AG04450 (cell line): Measurements from ENCODE around the gene LSM8. TPM values are rescaled to one million over a fixed set of nuclear protein-coding genes. Genes with fewer than 3 reads are reported as not detected.
"Not testable (repeated sequence)": the region's sequence is repeated elsewhere in the genome, so short reads cannot be mapped to it uniquely, and the experiment has no call there.

Source experiments
- CTCF ChIA-PET: fragments of 300-600, 350-600 bp; formaldehyde crosslinking; extraction: SDS; loops from one replicate; lab custom pipeline; 2022; ENCODE audit warnings: antibody characterized with exemption, inconsistent platforms; lab: Charles Lee
- POLR2A ChIA-PET: fragments of 350-600 bp; formaldehyde crosslinking; extraction: SDS; loops from one replicate; lab custom pipeline; 2021; ENCODE audit warnings: antibody characterized with exemption, inconsistent platforms; lab: Yijun Ruan, JAX
- DNase-seq: peaks from one replicate; pipeline ENCODE4 v3.0.0-alpha.2; 2011; ENCODE audit warnings: low read depth, low spot score
- H3K27ac ChIP-seq: one replicate; pipeline ENCODE4 v1.5.1; 2012; ENCODE audit warnings: low read depth, low read length, control low read depth
- H3K27me3 ChIP-seq: one replicate; pipeline ENCODE4 v1.6.0; 2012; ENCODE audit warnings: low read length; ENCODE audit not compliant: control insufficient read depth, insufficient read depth
- H3K4me3 ChIP-seq: 2 replicates; pipeline ENCODE4 v1.5.1; 2011; ENCODE audit warnings: mild to moderate bottlenecking, low read depth, low read length, control low read depth
- H3K9me3 ChIP-seq: 2 replicates; pipeline ENCODE4 v1.5.1; 2012; ENCODE audit warnings: low read length; ENCODE audit not compliant: control insufficient read depth, insufficient read depth
- polyA plus RNA-seq: library from polyadenylated mRNA; depleted of rRNA; stranded (reverse); fragments of >200 nt; gene quantifications from 2 replicates; pipeline ENCODE4 v1.2.3, GENCODE V29; 2011; rRNA removed
- TF ChIP-seq, protein P1 (sequence below): IDR thresholded peaks from 2 replicates; pipeline ENCODE4 v1.5.1; 2011; ENCODE audit warnings: low read depth, low read length, control low read depth, inconsistent platforms

LSM8 gene
- polyA plus RNA-seq, 1 experiment, result 37.1 TPM

DNA sequence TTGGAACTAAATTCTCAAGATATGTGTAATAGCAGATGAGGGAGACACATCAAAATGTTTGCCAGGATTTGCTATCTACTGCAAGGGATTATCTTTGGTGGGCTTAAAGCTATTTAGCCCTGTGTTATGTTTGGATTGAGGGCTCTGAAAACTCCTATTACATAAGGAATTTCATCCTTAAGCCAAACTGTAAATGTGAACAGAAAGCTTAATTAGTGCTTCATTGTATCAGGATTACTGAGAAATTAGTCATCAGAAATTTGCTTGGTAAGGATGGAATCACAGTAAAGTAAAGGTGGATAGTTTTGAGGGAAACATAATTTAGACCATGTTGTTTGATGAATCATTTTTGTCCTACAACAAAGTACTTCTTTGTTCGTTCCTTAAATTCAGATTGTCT, 48.9 kb downstream of the LSM8 start:
- Histone ChIP-seq H3K9me3 (no peaks in the 10 kb centered on the region), H3K4me3 (no peak overlapping the region), H3K27me3 (no peaks in the 10 kb centered on the region), H3K27ac (no peak overlapping the region)
- DNase-seq, result no peak
- ChIA-PET CTCF (interaction anchor here (2.2 kb wide), 1 partner anchor 37 kb away, joined by 11 read pairs; no protein-coding TSS in a partner anchor), POLR2A (no interaction called here)
- TF ChIP-seq, protein P1, sequence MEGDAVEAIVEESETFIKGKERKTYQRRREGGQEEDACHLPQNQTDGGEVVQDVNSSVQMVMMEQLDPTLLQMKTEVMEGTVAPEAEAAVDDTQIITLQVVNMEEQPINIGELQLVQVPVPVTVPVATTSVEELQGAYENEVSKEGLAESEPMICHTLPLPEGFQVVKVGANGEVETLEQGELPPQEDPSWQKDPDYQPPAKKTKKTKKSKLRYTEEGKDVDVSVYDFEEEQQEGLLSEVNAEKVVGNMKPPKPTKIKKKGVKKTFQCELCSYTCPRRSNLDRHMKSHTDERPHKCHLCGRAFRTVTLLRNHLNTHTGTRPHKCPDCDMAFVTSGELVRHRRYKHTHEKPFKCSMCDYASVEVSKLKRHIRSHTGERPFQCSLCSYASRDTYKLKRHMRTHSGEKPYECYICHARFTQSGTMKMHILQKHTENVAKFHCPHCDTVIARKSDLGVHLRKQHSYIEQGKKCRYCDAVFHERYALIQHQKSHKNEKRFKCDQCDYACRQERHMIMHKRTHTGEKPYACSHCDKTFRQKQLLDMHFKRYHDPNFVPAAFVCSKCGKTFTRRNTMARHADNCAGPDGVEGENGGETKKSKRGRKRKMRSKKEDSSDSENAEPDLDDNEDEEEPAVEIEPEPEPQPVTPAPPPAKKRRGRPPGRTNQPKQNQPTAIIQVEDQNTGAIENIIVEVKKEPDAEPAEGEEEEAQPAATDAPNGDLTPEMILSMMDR, result no peak

DNA sequence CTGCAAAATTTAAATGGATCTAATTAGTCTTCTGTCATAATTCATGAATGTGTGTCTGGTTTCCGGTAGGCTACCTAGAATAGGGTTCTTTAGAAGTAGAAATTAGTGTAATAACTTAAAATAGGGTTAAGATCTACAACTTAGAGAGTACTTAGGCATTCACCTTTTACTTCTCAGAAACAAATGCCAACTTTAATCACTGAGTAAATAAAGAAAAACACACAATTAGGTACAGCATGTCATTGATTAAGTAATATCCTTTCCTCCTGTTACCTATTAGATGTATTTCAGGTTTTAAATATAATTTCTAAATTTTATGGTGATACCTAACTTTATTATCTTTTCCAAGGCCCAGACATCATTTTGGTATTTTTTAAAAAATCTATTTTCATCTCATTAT, 49.8 kb downstream of the LSM8 start:
- TF ChIP-seq, protein P1, result no peak
- no peaks in the 10 kb centered on the region for H3K27me3 ChIP-seq
- H3K27ac ChIP-seq, result no peak overlapping the region
- no peak for DNase-seq
- ChIA-PET CTCF (no interaction called here), POLR2A (no interaction called here)
- H3K4me3 ChIP-seq, result no peak overlapping the region
- H3K9me3 ChIP-seq, result no peaks in the 10 kb centered on the region

DNA sequence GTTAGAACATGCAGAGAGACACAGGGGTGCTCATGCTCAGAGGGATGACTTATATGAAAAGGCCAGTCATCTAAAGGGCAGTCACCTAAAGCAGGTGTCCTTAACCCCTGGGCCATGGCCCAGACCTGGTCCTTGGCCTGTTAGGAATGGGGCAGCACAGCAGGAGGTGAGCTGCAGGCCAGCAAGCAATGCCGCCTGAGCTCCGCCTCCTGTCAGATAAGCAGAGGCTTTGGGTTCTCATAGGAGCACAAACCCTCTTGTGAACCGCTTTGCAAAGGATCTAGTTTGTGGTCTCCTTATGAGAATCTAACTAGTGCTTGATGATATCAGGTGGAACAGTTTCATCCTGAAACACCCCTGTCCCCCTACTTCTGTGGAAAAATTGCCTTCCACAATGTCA, 55.0 kb downstream of the LSM8 start:
- no peak for DNase-seq
- ChIA-PET POLR2A (no interaction called here), CTCF (no interaction called here)
- Histone ChIP-seq H3K4me3 (no peak overlapping the region), H3K27ac (no peak overlapping the region), H3K27me3 (no peaks in the 10 kb centered on the region), H3K9me3 (no peaks in the 10 kb centered on the region)
- TF ChIP-seq, protein P1, result no peak

DNA sequence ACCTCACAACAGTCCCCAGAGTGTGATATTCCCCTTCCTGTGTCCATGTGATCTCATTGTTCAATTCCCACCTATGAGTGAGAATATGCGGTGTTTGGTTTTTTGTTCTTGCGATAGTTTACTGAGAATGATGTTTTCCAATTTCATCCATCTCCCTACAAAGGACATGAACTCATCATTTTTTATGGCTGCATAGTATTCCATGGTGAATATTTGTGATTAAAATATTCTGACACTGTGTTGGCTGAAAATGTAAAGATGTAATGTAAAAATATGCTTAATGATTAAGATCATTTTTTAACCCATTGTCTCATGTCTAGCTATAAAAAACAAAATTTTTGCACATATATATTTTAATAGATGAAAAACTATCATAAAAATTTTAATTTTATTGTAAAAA, 56.4 kb downstream of the LSM8 start:
- H3K4me3 ChIP-seq, CTCF ChIA-PET, POLR2A ChIA-PET, DNase-seq, H3K9me3 ChIP-seq, H3K27me3 ChIP-seq, H3K27ac ChIP-seq: not testable (repeated sequence)

Other genes starting within 250 kb of the LSM8 start
- gene ANKRD7, start 40.5 kb downstream of the LSM8 start, polyA plus RNA-seq, result 0.30 and 0.50 TPM in 2 replicates